Activated T-cell treated with anti-CD3 and anti-CD28 coated beads for 4 hours (primary cell): ENCODE results near the gene SMG5.

Source experiments
- DNase-seq: peaks from one replicate; pipeline ENCODE4 v3.0.0-alpha.2; 2020

Gene SMG5

DNA sequence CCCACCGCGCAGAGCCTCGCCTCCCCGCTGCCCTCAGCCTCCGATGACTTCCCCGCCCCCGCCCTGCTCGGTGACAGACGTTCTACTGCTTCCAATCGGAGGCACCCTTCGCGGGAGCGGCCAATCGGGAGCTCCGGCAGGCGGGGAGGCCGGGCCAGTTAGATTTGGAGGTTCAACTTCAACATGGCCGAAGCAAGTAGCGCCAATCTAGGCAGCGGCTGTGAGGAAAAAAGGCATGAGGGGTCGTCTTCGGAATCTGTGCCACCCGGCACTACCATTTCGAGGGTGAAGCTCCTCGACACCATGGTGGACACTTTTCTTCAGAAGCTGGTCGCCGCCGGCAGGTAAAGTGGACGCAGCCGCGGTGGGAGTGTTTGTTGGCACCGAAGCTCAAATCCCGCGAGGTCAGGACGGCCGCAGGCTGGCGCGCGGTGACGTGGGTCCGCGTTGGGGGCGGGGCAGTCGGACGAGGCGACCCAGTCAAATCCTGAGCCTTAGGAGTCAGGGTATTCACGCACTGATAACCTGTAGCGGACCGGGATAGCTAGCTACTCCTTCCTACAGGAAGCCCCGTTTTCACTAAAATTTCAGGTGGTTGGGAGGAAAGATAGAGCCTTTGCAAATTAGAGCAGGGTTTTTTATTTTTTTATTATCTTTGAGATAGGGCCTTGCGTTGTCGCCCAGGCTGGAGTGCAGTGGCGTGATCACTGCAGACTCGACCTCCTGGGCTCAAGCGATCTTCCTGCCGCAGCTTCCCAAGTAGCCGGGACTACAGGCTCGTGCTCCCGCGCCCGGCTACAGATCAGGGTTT, 69.6 kb downstream of the SMG5 start, which contains the start of gene PMF1:
Gene PMF1, plus strand, starts transcription at position 175 of the 811 bp plus-strand sequence. Its CDS starts 9 bp downstream, at position 184.
- DNase-seq: peak; percentile 94

GRCh38 chr1:156212130-156212529, 70.5 kb downstream of the SMG5 start:
- no peak for DNase-seq

DNA sequence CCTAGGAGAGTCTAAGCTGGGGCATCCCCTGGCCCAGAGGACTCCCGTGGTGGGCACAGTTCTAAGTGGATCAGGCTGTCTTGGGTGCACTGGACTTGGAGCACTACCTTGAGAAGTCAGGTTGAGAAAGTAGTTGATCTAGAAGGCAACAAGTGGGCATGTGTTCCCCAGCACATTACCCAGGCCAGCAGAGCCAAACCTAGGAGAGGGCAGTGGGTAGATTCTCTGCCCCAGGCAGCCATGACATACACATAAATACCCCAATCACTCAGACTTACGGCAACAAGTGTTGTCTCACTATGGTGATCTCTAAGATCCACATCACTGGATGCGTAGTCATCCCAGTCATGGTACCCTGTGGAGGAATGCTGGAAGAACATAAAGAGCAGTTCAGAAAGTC, 71.4 kb downstream of the SMG5 start:
- no peak for DNase-seq

DNA sequence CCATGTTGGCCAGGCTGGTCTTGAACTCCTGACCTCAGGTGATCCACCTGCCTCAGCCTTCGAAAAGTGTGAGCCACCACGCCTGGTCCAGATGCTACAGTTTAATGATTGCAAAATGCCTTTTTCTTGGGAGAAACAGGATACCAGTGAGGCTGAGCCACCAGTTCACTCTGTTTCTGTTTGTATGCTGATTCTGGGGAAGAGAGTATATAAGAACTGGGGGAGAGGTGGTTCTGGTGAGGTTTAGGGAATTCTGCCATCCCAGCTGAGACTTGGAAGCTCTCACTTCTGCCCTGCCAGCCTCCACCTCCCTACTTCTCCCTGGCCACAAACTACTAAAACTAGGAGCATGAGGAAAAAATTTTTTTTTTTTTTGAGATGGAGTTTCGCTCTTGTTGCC, 77.9 kb downstream of the SMG5 start:
- DNase-seq: no peak

DNA sequence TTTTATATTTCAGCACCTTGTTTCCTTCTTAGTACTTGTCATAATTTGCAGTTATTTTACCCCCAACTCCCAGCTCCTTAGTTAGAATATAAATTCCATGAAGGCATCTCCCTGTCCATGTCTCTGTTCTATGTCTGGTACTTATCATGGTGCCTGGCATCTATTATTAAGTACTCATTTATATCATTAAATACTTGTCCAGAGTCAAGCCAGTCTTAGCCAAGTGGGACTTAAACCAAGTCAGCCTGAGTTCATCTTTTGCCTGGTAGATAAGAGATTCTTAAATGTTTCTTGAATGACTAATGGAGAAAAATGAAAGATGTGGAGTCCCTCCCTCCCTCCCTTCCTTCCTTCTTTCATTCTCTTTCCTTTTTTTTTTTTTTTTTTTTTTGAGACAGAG, 79.3 kb downstream of the SMG5 start:
- no peak for DNase-seq

- DNase-seq: no peak
Measured at GRCh38 chr1:156200044-156200443, 82.6 kb downstream of the SMG5 start.
